ENCODE data around the gene PNMA6E. TPM values are rescaled to one million over a fixed set of nuclear protein-coding genes. Genes with fewer than 3 reads are reported as not detected.

Gene PNMA6E
- polyA plus RNA-seq, 2 of the 4 experiments (the other 2 are of a cell fraction): not detected

GRCh38 chrX:153435845-153436244, 34.7 kb upstream of the PNMA6E start:
- WGBS (ENCODE audit: missing lambda C conversion rate): 32% methylated on average over 3 of the region's 3 CpGs
- ChIA-PET CTCF (no interaction called here), POLR2A (no interaction called here)
- Histone ChIP-seq H3K4me2 (no peak overlapping the region), H3K9me3 (peaks cover 3% of the 10 kb centered on the region; the same call in 1 of the 3 replicates), H3K4me3 (no peak overlapping the region), H3K4me1 (no peaks in the 10 kb centered on the region), H3K27ac (no peak overlapping the region)
- TF ChIP-seq CHD4 (IDR thresholded peaks at IDR 0.05; ENCODE audit: borderline replicate concordance) (no peak), RNF2 (IDR thresholded peaks at IDR 0.05; ENCODE audit: borderline replicate concordance, low read depth) (no peak), ZFP36 (IDR thresholded peaks at IDR 0.05; ENCODE audit: borderline replicate concordance, partially characterized antibody) (no peak), MAFK (IDR thresholded peaks at IDR 0.05; ENCODE audit: partially characterized antibody) (no peak), ZC3H11A (IDR thresholded peaks at IDR 0.05) (no peak), POLR2AphosphoS2 (conservative IDR thresholded peaks at IDR 0.05; ENCODE audit: low read length) (no peak), ELK1 (IDR thresholded peaks at IDR 0.05; ENCODE audit: low read depth, low read length) (no peak)
- DNase-seq (ENCODE audit: low read depth in 1 of 2, low spot score in 1 of 2) (no peak), ATAC-seq (no peak), FAIRE-seq (no peak)

GRCh38 chrX:153434801-153435200, 33.7 kb upstream of the PNMA6E start:
- DNase-seq (ENCODE audit: low read depth in 1 of 2, low spot score in 1 of 2) (no peak), ATAC-seq (no peak), FAIRE-seq (no peak)
- no peak overlapping the region for H3K4me2 ChIP-seq
- POLR2A ChIA-PET: no interaction called here
- 30% methylated on average over 8 of the region's 8 CpGs for WGBS (ENCODE audit: missing lambda C conversion rate)
- H3K27ac ChIP-seq: no peak overlapping the region
- H3K4me1 ChIP-seq: no peaks in the 10 kb centered on the region
- TF ChIP-seq MYC (IDR thresholded peaks at IDR 0.05; ENCODE audit: borderline replicate concordance, low read length): no peak
- TF ChIP-seq CHD2 (IDR thresholded peaks at IDR 0.05; ENCODE audit: low read length, partially characterized antibody): no peak
- no peak for TF ChIP-seq ELK1 (IDR thresholded peaks at IDR 0.05; ENCODE audit: low read depth, low read length)
- TF ChIP-seq EHF (CRISPR knock-in tag; IDR thresholded peaks at IDR 0.05): no peak
- no peak for TF ChIP-seq ZC3H11A (IDR thresholded peaks at IDR 0.05)
- TF ChIP-seq RCOR1 (IDR thresholded peaks at IDR 0.05; ENCODE audit: low read depth, low read length): no peak
- no peak for TF ChIP-seq EP300 (IDR thresholded peaks at IDR 0.05)
- TF ChIP-seq GATA3 (IDR thresholded peaks at IDR 0.05; ENCODE audit: borderline replicate concordance): no peak
- TF ChIP-seq NPAS2 (CRISPR knock-in tag; IDR thresholded peaks at IDR 0.05; ENCODE audit: borderline replicate concordance): no peak
- no peak for TF ChIP-seq ATOH8 (CRISPR knock-in tag; IDR thresholded peaks at IDR 0.05; ENCODE audit: low read depth)
- TF ChIP-seq HOXB5 (CRISPR knock-in tag; IDR thresholded peaks at IDR 0.05): no peak
- TF ChIP-seq HDAC2 (IDR thresholded peaks at IDR 0.05): no peak
- CTCF ChIA-PET: interaction anchor here (2.6 kb wide), 1 partner anchor 72 kb away, joined by 7 read pairs; no protein-coding TSS in a partner anchor
- no peak overlapping the region for H3K4me3 ChIP-seq
- H3K9me3 ChIP-seq: peaks cover 6% of the 10 kb centered on the region; the same call in 1 of the 3 replicates

GRCh38 chrX:153433781-153434285, 32.7 kb upstream of the PNMA6E start:
- 96% methylated on average over 5 of the region's 17 CpGs for WGBS (ENCODE audit: missing lambda C conversion rate)
- DNase-seq (ENCODE audit: low read depth in 1 of 2, low spot score in 1 of 2) (no peak), FAIRE-seq (no peak), ATAC-seq (no peak)
- Histone ChIP-seq H3K9me3 (peaks cover 6% of the 10 kb centered on the region; the same call in 1 of the 3 replicates), H3K27ac (no peak overlapping the region), H3K4me1 (no peaks in the 10 kb centered on the region), H3K4me2 (no peak overlapping the region), H3K4me3 (no peak overlapping the region)
- TF ChIP-seq HOXB13 (CRISPR knock-in tag; IDR thresholded peaks at IDR 0.05; ENCODE audit: low read depth) (no peak), EP300 (IDR thresholded peaks at IDR 0.05) (no peak), BCL3 (IDR thresholded peaks at IDR 0.05) (no peak), GATA3 (IDR thresholded peaks at IDR 0.05; ENCODE audit: borderline replicate concordance) (no peak), KDM5A (IDR thresholded peaks at IDR 0.05) (no peak), PHF8 (IDR thresholded peaks at IDR 0.05; ENCODE audit: borderline replicate concordance, low read depth) (no peak)
- CTCF ChIA-PET: interaction anchor here (0.6 to 2.6 kb wide), 3 partner anchors 11 to 73 kb away, joined by 3 to 7 read pairs (median 3); partner anchors contain the start of gene HAUS7
- POLR2A ChIA-PET: no interaction called here
